ENCODE measurements around the gene ZSCAN10. TPM values are rescaled to one million over a fixed set of nuclear protein-coding genes. Genes with fewer than 3 reads are reported as not detected.
"Not testable (repeated sequence)": the region's sequence is repeated elsewhere in the genome, so short reads cannot be mapped to it uniquely, and the experiment has no call there.

The ZSCAN10 gene
- total RNA-seq, 1 experiment from 2014 or later, result 0.76 TPM

DNA sequence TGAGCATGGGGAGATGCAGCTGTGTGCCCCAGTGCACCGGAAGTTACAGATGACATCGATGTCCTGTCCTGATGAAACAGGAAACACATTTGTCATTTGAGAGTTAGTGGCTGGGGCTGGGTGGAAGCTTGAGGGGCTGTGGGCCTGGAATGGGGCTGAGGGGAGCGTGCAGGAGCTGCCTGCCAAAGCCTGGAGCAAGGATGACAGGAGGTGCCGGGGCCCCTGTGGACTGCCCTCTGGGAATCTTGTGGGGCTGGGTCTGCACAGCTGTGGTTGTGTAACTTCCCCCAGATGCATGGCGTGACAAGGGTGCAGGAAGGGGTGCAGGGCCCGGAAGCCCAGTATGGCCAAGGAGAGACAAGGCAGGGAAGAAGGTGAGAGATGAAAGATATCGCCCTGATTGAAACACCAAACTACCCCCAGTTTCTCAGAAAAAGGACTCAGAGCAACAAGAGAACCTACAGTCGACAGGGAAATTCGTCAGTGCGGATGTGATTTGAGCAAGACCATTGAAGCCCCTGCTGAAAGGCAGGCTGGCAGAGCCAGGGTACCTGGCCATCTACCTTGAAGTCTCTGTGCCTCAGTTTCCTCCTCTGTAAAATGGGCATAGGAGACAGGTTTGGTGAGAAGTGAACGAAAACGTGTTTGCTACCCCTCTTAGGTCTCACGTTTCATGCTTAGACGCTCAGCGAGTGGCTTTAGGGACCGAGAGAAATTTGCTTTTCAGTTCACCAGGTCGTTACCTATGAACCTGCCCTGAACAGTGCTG is 43.9 kb downstream of the ZSCAN10 start:
- TF ChIP-seq TCF7L2 (IDR thresholded peaks at IDR 0.05; ENCODE audit: borderline replicate concordance, extremely low read depth, insufficient read depth, insufficient read length), result no peak
- TF ChIP-seq POLR2AphosphoS5 (IDR thresholded peaks at IDR 0.05; ENCODE audit: low read depth, low read length), result no peak
- TF ChIP-seq EZH2phosphoT487 (IDR thresholded peaks at IDR 0.05; ENCODE audit: borderline replicate concordance), result no peak
- TF ChIP-seq POLR2A (IDR thresholded peaks at IDR 0.05; ENCODE audit: borderline replicate concordance, extremely low read depth, insufficient read depth, insufficient read length), result no peak
- no peak for TF ChIP-seq EZH2 (IDR thresholded peaks at IDR 0.05)
- no peak for TF ChIP-seq FOSL1 (IDR thresholded peaks at IDR 0.05; ENCODE audit: low read depth)
- no peak for TF ChIP-seq YY1 (IDR thresholded peaks at IDR 0.05; ENCODE audit: extremely low read depth, insufficient replicate concordance, low read depth, low read length)
- no peak for TF ChIP-seq EGR1 (IDR thresholded peaks at IDR 0.05; ENCODE audit: low read depth)
- TF ChIP-seq, protein P1, sequence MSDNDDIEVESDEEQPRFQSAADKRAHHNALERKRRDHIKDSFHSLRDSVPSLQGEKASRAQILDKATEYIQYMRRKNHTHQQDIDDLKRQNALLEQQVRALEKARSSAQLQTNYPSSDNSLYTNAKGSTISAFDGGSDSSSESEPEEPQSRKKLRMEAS (IDR thresholded peaks at IDR 0.05), result no peak
- TF ChIP-seq ZNF274 (IDR thresholded peaks at IDR 0.05; ENCODE audit: low read depth, low read length), result no peak
- TF ChIP-seq SRF (IDR thresholded peaks at IDR 0.05; ENCODE audit: low read depth), result no peak
- TF ChIP-seq, protein P2, sequence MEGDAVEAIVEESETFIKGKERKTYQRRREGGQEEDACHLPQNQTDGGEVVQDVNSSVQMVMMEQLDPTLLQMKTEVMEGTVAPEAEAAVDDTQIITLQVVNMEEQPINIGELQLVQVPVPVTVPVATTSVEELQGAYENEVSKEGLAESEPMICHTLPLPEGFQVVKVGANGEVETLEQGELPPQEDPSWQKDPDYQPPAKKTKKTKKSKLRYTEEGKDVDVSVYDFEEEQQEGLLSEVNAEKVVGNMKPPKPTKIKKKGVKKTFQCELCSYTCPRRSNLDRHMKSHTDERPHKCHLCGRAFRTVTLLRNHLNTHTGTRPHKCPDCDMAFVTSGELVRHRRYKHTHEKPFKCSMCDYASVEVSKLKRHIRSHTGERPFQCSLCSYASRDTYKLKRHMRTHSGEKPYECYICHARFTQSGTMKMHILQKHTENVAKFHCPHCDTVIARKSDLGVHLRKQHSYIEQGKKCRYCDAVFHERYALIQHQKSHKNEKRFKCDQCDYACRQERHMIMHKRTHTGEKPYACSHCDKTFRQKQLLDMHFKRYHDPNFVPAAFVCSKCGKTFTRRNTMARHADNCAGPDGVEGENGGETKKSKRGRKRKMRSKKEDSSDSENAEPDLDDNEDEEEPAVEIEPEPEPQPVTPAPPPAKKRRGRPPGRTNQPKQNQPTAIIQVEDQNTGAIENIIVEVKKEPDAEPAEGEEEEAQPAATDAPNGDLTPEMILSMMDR (IDR thresholded peaks at IDR 0.05 in 2 of 3, conservative IDR thresholded peaks at IDR 0.05 in 1 of 3; ENCODE audit: borderline replicate concordance in 1 of 3, insufficient read depth in 1 of 3, low read depth in 2 of 3, low read length in 2 of 3), result no peak
- TF ChIP-seq RAD21 (IDR thresholded peaks at IDR 0.05; ENCODE audit: low read depth), result no peak
- TF ChIP-seq CBX3 (IDR thresholded peaks at IDR 0.05; ENCODE audit: low read depth), result no peak
- no peak for TF ChIP-seq ZFX (IDR thresholded peaks at IDR 0.05)
- TF ChIP-seq, protein P3, sequence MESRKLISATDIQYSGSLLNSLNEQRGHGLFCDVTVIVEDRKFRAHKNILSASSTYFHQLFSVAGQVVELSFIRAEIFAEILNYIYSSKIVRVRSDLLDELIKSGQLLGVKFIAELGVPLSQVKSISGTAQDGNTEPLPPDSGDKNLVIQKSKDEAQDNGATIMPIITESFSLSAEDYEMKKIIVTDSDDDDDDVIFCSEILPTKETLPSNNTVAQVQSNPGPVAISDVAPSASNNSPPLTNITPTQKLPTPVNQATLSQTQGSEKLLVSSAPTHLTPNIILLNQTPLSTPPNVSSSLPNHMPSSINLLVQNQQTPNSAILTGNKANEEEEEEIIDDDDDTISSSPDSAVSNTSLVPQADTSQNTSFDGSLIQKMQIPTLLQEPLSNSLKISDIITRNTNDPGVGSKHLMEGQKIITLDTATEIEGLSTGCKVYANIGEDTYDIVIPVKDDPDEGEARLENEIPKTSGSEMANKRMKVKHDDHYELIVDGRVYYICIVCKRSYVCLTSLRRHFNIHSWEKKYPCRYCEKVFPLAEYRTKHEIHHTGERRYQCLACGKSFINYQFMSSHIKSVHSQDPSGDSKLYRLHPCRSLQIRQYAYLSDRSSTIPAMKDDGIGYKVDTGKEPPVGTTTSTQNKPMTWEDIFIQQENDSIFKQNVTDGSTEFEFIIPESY (IDR thresholded peaks at IDR 0.05; ENCODE audit: extremely low read depth, insufficient replicate concordance, low read length), result no peak
- Histone ChIP-seq H3K4me3 (replicated peaks in 1 of 2; ENCODE audit: low read depth in 1 of 2, low read length in 2 of 2) (no peak overlapping the region), H3K9ac (ENCODE audit: low read length) (no peak overlapping the region), H4K20me1 (ENCODE audit: insufficient read depth) (no peaks in the 10 kb centered on the region), H3K4me1 (ENCODE audit: control insufficient read depth in 1 of 2, insufficient read depth in 2 of 2, low read length in 2 of 2) (peaks cover 0 to 21% of the 10 kb centered on the region in 2 experiments; a peak in 3 of 4 replicates), H3K27me3 (ENCODE audit: insufficient read depth, low read length) (no peaks in the 10 kb centered on the region), H3K9me2 (ENCODE audit: insufficient read depth) (no peaks in the 10 kb centered on the region), H3K36me3 (ENCODE audit: control insufficient read depth in 1 of 2, insufficient read depth in 2 of 2, low read length in 2 of 2) (no peaks in the 10 kb centered on the region), H3K27ac (ENCODE audit: low read depth, low read length) (no peak overlapping the region), H3K79me2 (ENCODE audit: insufficient read depth, low read length) (no peaks in the 10 kb centered on the region), H3K4me2 (ENCODE audit: low read length) (no peak overlapping the region), H2AFZ (ENCODE audit: low read depth, low read length, poor library complexity, severe bottlenecking) (no peak overlapping the region), H3K9me3 (ENCODE audit: control insufficient read depth in 1 of 2, insufficient read depth in 1 of 2, low read depth in 1 of 2, low read length in 2 of 2) (no peaks in the 10 kb centered on the region)
- ATAC-seq (no peak), DNase-seq (ENCODE audit: low read depth, low spot score) (no peak)
- intact Hi-C loops (cut with micrococcal nuclease), result loop anchor here (10.0 kb wide), 1 partner anchor 120 kb away; no protein-coding TSS in a partner anchor
- no TSS peak for BruUV-seq (replicated peaks)
- ChIA-PET POLR2A (no interaction called here), CTCF (no interaction called here), RAD21 (ENCODE audit: low non-redundant PET in 1 of 2, low total read pairs in 2 of 2, uncharacterized antibody in 2 of 2, unreplicated experiment in 2 of 2) (no interaction called here)

DNA sequence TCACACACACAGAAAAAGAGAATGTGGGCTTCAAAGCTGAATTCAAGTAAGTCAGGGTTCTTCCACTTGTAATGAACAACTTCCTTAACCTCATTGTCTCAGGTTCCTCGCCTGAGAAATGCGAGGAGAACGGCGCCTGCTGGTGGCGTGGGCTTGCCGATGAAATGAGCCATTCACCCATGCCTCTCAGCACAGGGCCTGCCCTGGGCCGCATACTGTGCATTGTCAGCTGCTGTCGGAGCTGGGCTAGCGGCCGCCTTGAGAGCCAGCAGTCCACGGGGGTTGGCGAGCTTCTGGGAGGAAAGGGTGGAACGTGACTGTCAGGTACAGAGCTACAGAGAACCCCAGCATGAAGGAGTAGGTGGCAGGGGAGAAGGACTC is 45.8 kb downstream of the ZSCAN10 start:
- DNase-seq (ENCODE audit: low read depth, low spot score); H3K9me2 ChIP-seq (ENCODE audit: insufficient read depth); H3K36me3 ChIP-seq (ENCODE audit: control insufficient read depth in 1 of 2, insufficient read depth in 2 of 2, low read length in 2 of 2); H3K4me1 ChIP-seq (ENCODE audit: control insufficient read depth in 1 of 2, insufficient read depth in 2 of 2, low read length in 2 of 2); BruUV-seq (replicated peaks); CTCF ChIA-PET; H2AFZ ChIP-seq (ENCODE audit: low read depth, low read length, poor library complexity, severe bottlenecking); H3K27ac ChIP-seq (ENCODE audit: low read depth, low read length); H3K9ac ChIP-seq (ENCODE audit: low read length); H4K20me1 ChIP-seq (ENCODE audit: insufficient read depth); H3K4me2 ChIP-seq (ENCODE audit: low read length); RAD21 ChIA-PET (ENCODE audit: low non-redundant PET in 1 of 2, low total read pairs in 2 of 2, uncharacterized antibody in 2 of 2, unreplicated experiment in 2 of 2); H3K4me3 ChIP-seq (replicated peaks in 1 of 2; ENCODE audit: low read depth in 1 of 2, low read length in 2 of 2); H3K9me3 ChIP-seq (ENCODE audit: control insufficient read depth in 1 of 2, insufficient read depth in 1 of 2, low read depth in 1 of 2, low read length in 2 of 2); H3K79me2 ChIP-seq (ENCODE audit: insufficient read depth, low read length); H3K27me3 ChIP-seq (ENCODE audit: insufficient read depth, low read length); POLR2A ChIA-PET: not testable (repeated sequence)
- ATAC-seq, result peak; percentile 48; the same call in 1 of the 2 replicates
- intact Hi-C loops (cut with micrococcal nuclease), result loop anchor here (10.0 kb wide), 1 partner anchor 121 kb away; no protein-coding TSS in a partner anchor

All from HCT116 (cell line).